GM19025 (cell line): ENCODE data around the gene ZMPSTE24.
"Not testable (repeated sequence)": the region's sequence is repeated elsewhere in the genome, so short reads cannot be mapped to it uniquely, and the experiment has no call there.

ENCODE experiments used
- ATAC-seq: cut with Tn5 transposase; IDR thresholded peaks from one replicate; pipeline ENCODE4 v1.9.1; 2021; ENCODE audit warnings: mild to moderate bottlenecking, low read depth, moderate library complexity; ENCODE audit not compliant: unreplicated experiment

The ZMPSTE24 gene

GRCh38 chr1:40315795-40316594 lies 58.0 kb downstream of the ZMPSTE24 start:
- no peak for ATAC-seq

DNA sequence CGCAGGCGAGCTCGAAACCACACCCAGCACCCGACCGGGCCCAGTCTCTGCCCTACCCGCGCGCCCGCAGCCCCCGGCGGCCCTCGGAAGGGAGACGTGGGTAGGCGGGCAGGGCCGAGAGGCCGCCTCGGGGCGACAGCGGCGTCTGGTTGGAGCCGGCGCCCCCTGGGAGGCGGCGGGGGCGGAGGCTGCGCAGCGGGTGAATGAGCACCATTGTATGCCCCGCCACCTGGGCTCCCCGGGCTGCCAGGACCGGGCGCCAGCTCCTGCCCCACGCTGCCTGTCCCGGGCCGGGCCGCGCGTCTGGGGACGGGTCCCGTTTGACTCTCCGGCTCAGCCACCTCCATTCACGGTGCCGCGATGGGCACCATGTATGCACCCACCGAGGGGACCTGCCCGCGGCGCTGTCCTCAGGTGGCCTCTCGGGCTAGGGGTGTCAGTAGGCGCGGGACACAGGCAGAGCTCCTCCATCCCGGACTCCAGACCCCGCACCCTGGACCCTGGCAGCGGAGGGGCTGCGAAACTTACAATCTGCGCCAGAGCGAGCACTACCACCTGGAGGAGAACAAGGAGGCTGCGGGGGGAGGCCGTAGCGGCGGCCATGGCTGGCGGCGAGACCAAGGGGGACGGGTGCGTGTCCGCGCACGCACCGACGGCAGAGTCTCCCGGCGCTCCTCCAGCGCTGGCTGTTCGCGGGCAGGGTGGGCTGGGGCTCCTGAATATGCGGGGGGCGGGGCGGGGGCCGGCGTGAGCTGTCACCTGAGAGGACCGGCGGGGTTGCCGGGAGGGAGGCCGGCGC lies 58.8 kb downstream of the ZMPSTE24 start, which contains the start of gene COL9A2:
TSS of gene COL9A2 (minus strand) at position 692 of the 799 bp plus-strand sequence. CDS start at position 603, 89 bp downstream.
- ATAC-seq: no peak

DNA sequence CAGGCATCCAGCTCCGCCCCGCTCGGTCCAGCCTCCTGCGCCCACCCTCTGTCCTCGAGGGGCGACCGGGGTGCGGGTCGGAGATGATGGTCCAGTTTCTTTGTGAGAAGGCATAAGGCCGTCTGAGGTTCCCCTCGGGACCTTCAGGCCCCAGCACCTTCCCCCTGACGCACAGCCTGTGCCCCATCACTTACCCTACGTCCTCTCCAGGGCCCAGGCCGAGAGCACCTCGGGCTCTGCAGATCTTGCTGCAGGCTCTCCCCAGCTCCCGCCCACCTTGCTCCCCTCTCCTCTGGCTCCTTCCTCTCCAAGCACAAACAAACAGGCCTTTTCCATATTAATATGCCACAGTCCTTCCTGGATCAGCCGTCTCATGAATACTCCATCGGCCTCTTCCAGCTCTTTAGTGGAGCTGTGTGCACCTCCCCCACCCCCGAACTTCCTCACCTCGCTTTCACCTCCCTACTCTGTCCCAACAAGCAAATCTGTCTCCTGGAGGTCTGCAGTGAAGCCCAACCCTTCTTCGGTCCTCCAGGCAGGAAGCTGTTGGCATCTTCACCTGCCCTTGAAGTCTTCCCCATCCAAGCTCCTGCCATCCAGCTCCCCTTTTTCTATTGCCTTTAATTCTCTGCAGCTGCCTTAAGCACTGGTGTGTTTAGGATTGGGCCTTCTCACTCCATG lies 59.5 kb downstream of the ZMPSTE24 start:
- ATAC-seq: no peak

- no peak for ATAC-seq
Observed at GRCh38 chr1:40318476-40318875, 60.4 kb downstream of the ZMPSTE24 start.

DNA sequence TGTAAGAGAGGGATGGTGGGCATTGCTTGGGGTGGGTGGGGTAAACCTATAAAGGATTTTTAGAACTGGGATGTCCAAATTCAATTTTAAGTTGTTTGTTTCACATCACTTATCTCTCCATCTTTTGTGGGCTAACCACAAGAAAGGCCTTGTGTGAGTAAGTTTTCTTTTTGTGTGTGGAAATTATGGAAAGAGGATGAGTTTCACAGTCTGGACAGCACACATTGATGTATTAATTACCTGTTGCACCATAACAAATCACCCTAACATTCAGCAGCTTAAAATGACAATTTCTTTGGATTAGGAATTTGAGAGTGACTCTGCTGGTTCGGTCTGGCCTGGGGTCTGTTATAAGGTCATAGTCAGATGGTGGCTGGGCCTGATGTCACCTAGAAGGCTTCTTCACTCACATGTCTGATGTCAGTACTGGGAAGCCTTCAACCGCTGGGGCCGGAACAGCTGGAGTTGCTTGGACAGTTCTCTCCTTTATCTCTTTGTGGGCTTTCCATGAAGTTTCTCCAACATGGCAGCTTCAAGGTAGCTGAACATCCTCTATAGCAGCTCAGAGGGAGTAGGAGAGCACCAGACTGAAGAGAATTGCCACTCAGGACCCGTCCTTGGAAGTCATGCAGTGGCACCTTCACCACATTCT lies 61.1 kb downstream of the ZMPSTE24 start:
- ATAC-seq: no peak

DNA sequence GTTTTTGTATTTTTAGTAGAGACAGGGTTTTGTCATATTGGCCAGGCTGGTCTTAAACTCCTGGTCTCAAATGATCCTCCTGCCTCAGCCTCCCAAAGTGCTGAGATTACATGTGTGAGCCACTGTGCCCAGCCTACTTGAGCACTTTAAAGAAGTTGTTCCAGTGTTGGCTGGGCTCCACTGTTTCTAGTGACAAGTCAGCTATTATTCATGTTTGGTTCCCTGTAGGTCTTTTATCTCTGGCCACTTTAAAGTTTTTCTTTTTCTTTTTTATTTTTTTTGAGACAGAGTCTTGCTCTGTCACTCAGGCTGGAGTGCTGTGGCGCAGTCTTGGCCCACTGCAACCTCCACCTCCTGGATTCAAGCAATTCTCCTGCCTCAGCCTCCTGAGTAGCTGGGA lies 73.4 kb downstream of the ZMPSTE24 start:
- not testable (repeated sequence) for ATAC-seq

GRCh38 chr1:40332695-40333094 lies 74.7 kb downstream of the ZMPSTE24 start:
- ATAC-seq: no peak

GRCh38 chr1:40337443-40337842 lies 79.4 kb downstream of the ZMPSTE24 start:
- no peak for ATAC-seq

DNA sequence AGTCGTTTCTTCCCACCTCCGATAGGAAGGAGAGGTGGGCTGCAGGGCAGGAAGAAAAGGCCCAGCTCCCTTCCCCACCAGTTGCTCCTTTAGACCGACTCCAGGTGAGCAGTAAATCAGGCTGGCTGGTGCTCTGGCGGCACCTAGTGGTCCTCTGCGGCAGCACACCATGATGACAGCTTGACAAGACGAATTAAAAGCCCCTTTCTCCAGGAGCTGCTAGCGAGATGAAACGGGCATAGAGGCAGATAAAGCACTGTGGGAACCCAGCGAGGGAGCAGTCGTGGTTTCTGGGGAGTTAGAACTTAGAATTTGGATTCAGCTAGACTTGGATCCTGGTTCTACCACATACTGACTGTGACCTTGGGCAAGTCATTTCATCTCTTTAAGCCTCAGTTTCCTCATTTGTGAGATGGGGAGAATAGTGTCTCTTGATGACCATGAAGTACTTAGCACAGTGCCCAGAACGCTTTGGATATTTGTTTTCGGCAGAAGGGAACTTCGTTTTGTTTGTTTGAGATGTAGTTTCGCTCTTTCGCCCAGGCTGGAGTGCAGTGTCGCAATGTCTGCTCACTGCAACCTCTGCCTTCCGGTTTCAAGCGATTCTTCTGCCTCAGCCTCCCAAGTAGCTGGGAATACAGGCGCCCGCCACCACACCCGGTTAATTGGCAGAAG lies 80.8 kb downstream of the ZMPSTE24 start:
- no peak for ATAC-seq

DNA sequence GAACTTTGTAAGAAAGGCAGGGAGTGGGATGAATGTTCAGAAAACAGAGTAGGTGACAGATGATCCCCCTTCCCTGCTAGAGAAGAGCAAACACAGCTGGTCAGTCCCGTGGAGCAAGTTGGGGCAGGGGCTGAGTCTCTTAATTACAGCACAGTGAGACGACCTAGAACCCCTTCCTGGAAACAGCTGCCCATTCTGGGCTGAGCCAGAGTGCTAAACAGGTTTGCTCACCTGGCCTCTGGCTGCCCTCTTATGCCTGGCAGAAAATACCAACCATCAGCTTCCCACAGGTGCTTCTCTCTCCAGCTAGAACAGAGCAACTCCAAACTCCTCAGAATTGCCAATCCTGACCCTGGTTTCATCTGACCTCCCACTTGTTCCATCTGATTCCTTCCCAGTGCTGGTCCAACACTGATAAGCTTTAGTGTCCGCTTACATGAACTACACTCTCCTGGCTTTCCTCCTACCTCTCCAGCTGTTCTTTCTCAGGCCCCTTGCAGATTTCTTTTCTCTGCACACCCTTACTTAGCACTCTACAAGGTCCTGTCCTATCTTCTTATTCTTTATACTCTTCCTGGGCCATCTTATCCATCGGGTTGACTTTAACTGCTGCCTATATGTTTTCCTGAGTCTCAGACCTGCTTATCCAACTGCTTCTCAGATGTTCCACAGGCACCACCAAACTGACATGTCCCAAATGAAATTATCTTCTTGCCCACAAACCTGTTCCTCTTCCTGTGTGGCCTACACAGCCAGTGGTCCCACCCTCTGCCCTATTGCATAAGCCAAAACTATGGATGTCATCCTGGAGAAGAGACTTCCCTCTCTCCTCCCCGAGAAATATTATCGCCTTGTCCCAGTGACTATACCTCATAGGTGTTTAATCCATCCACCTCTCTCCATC lies 81.6 kb downstream of the ZMPSTE24 start:
- no peak for ATAC-seq

DNA sequence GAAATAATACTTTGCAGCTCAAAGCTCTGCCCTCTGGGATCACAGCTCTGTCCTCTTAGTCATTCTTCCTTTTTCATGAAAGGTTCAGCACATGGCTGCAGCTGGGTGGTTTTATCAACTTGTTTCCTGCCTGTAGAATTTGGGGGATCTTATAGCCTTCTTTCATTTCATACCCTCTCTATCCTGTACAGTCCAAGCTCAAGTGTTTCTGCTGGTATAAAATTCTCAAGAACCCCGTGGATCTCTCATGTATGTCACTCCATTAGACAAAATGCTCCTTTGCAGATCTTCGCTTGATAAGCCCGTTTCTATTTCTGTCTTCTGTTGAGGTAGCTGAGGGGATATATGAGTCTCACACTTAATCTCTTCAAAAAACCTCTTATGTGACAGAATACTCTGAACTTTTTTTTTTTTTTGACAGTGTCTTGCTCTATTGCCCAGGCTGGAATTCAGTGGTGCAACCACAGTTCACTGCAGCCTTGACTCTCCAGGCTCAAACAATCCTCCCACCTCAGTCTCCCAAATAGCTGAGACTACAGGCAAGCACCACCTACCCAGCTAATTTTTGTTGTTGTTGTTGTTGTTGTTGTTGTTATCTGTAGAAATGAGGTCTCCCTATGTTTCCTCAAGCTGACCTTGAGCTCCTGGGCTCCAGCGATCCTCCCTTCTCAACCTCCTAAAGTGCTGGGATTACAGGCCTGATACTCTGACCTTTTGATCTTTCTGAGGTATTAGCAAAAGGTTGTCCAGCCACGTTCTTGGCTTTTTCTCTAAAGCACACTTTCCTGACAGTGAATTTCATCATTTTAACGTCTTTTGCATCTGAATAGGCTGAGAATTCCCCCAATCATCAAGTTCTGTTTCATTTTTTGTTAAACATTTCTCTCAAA lies 83.7 kb downstream of the ZMPSTE24 start:
- ATAC-seq: no peak

- ATAC-seq: not testable (repeated sequence)
Observed at GRCh38 chr1:40342381-40342717, 84.3 kb downstream of the ZMPSTE24 start.
